Measurements from ENCODE around the gene GFY. TPM values are rescaled to one million over a fixed set of nuclear protein-coding genes. Genes with fewer than 3 reads are reported as not detected.
"Not testable (repeated sequence)": the region's sequence is repeated elsewhere in the genome, so short reads cannot be mapped to it uniquely, and the experiment has no call there.

Gene GFY
- total RNA-seq, 2 experiments from 2014 or later, result not detected

- Mint-ChIP-seq H3K4me1 (peaks cover 25% of the 10 kb centered on the region), H3K27ac (no peak overlapping the region), H3K9me3 (ENCODE audit: low read depth) (no peaks in the 10 kb centered on the region), H3K4me3 (no peak overlapping the region), H3K27me3 (no peaks in the 10 kb centered on the region), H3K36me3 (peaks cover 14% of the 10 kb centered on the region)
- CTCF ChIA-PET, result no interaction called here
- ATAC-seq, result no peak
- no peak for DNase-seq
These were observed 36.5 kb downstream of the GFY start for GRCh38 chr19:49461656-49462055.

GRCh38 chr19:49462492-49462891 is 37.3 kb downstream of the GFY start:
- CTCF ChIA-PET, result no interaction called here
- ATAC-seq, result no peak
- no peaks in the 10 kb centered on the region for H3K9me3 Mint-ChIP-seq (ENCODE audit: low read depth)
- peaks cover 14% of the 10 kb centered on the region for H3K36me3 Mint-ChIP-seq
- H3K27me3 Mint-ChIP-seq, result no peaks in the 10 kb centered on the region
- H3K4me1 Mint-ChIP-seq, result peaks cover 18% of the 10 kb centered on the region
- no peak overlapping the region for H3K4me3 Mint-ChIP-seq
- no peak for DNase-seq
- H3K27ac Mint-ChIP-seq, result no peak overlapping the region

- peak overlapping the region; percentile 29 for H3K27ac Mint-ChIP-seq
These were observed 39.0 kb downstream of the GFY start for GRCh38 chr19:49463960-49464740.

GRCh38 chr19:49465371-49465770 is 40.2 kb downstream of the GFY start:
- Mint-ChIP-seq H3K9me3 (ENCODE audit: low read depth) (no peaks in the 10 kb centered on the region), H3K36me3 (peaks cover 11% of the 10 kb centered on the region), H3K4me1 (peaks cover 23% of the 10 kb centered on the region), H3K27ac (peak overlapping the region; percentile 19), H3K4me3 (no peak overlapping the region), H3K27me3 (no peaks in the 10 kb centered on the region)
- CTCF ChIA-PET, result interaction anchor here (1.4 kb wide), 1 partner anchor 11 kb away, joined by 3 read pairs; no protein-coding TSS in a partner anchor
- ATAC-seq (no peak), DNase-seq (no peak)

More at GRCh38 chr19:49463960-49464740, 39.0 kb downstream of the GFY start:
- ATAC-seq, result no peak
- CTCF ChIA-PET, result no interaction called here
- Mint-ChIP-seq H3K4me1 (peaks cover 14% of the 10 kb centered on the region), H3K27me3 (no peaks in the 10 kb centered on the region), H3K9me3 (ENCODE audit: low read depth) (no peaks in the 10 kb centered on the region), H3K36me3 (peaks cover 15% of the 10 kb centered on the region), H3K4me3 (no peak overlapping the region)
- DNase-seq, result no peak

GRCh38 chr19:49468199-49468598 is 43.0 kb downstream of the GFY start:
- no peaks in the 10 kb centered on the region for H3K9me3 Mint-ChIP-seq (ENCODE audit: low read depth)
- ATAC-seq, result no peak
- H3K27ac Mint-ChIP-seq, result peak overlapping the region; percentile 99
- peak overlapping the region; percentile 69 for H3K4me3 Mint-ChIP-seq
- H3K4me1 Mint-ChIP-seq, result peaks cover 46% of the 10 kb centered on the region
- CTCF ChIA-PET, result interaction anchor here (7.4 kb wide), 1 partner anchor 14 kb away, joined by 185 read pairs; the partner anchor contains the start of genes ALDH16A1 and PIH1D1
- H3K27me3 Mint-ChIP-seq, result no peaks in the 10 kb centered on the region
- peaks cover 9% of the 10 kb centered on the region for H3K36me3 Mint-ChIP-seq
- DNase-seq, result no peak

GRCh38 chr19:49468746-49469447 is 43.7 kb downstream of the GFY start:
- Mint-ChIP-seq H3K4me3 (peak overlapping the region; percentile 69), H3K4me1 (peaks cover 52% of the 10 kb centered on the region), H3K9me3 (ENCODE audit: low read depth) (no peaks in the 10 kb centered on the region), H3K27ac (peak overlapping the region; percentile 99), H3K36me3 (peaks cover 9% of the 10 kb centered on the region), H3K27me3 (no peaks in the 10 kb centered on the region)
- CTCF ChIA-PET, result interaction anchor here (0.7 to 7.4 kb wide), 17 partner anchors 15 to 203 kb away, joined by 3 to 185 read pairs (median 5); partner anchors contain the start of genes ALDH16A1, CD37, KASH5 and PIH1D1
- peak; percentile 98 for DNase-seq
- peak; percentile 78 for ATAC-seq

- peaks cover 51% of the 10 kb centered on the region for H3K4me1 Mint-ChIP-seq
- H3K9me3 Mint-ChIP-seq (ENCODE audit: low read depth), result no peaks in the 10 kb centered on the region
- H3K36me3 Mint-ChIP-seq, result peaks cover 4% of the 10 kb centered on the region
- DNase-seq (peak; percentile 97), ATAC-seq (peak; percentile 65)
- peak overlapping the region; percentile 99 for H3K27ac Mint-ChIP-seq
- peak overlapping the region; percentile 55 for H3K4me3 Mint-ChIP-seq
- CTCF ChIA-PET, result interaction anchor here (0.6 to 7.4 kb wide), 37 partner anchors 16 to 245 kb away, joined by 3 to 185 read pairs (median 5); partner anchors contain the start of genes ALDH16A1, CD37, GFY and KASH5
- no peaks in the 10 kb centered on the region for H3K27me3 Mint-ChIP-seq
These were observed 44.8 kb downstream of the GFY start for GRCh38 chr19:49469828-49470614.

- Mint-ChIP-seq H3K9me3 (ENCODE audit: low read depth) (no peaks in the 10 kb centered on the region), H3K4me3 (no peak overlapping the region), H3K27ac (peak overlapping the region; percentile 99), H3K4me1 (peaks cover 53% of the 10 kb centered on the region), H3K27me3 (no peaks in the 10 kb centered on the region), H3K36me3 (peaks cover 7% of the 10 kb centered on the region)
- CTCF ChIA-PET, result interaction anchor here (0.7 to 7.4 kb wide), 30 partner anchors 17 to 245 kb away, joined by 3 to 185 read pairs (median 5); partner anchors contain the start of genes ALDH16A1, CD37, GFY and KASH5
- DNase-seq (peak; percentile 63), ATAC-seq (no peak)
These were observed 45.4 kb downstream of the GFY start for GRCh38 chr19:49470615-49470978.

GRCh38 chr19:49472936-49473335 is 47.7 kb downstream of the GFY start:
- Mint-ChIP-seq H3K9me3 (ENCODE audit: low read depth) (no peaks in the 10 kb centered on the region), H3K27ac (peak overlapping the region; percentile 85), H3K4me1 (peaks cover 63% of the 10 kb centered on the region), H3K36me3 (peaks cover 13% of the 10 kb centered on the region), H3K4me3 (peak overlapping the region; percentile 87), H3K27me3 (no peaks in the 10 kb centered on the region)
- DNase-seq (no peak), ATAC-seq (no peak)
- CTCF ChIA-PET, result interaction anchor here (0.6 to 7.4 kb wide), 27 partner anchors 13 to 247 kb away, joined by 3 to 185 read pairs (median 5); partner anchors contain the start of genes ALDH16A1, PIH1D1, PRMT1 and RPL13A

GRCh38 chr19:49473501-49473867 is 48.3 kb downstream of the GFY start:
- not testable (repeated sequence) for DNase-seq; ATAC-seq; H3K27me3 Mint-ChIP-seq; H3K9me3 Mint-ChIP-seq (ENCODE audit: low read depth)
- Mint-ChIP-seq H3K4me3 (peak overlapping the region; percentile 87), H3K36me3 (peaks cover 13% of the 10 kb centered on the region), H3K27ac (peak overlapping the region; percentile 85), H3K4me1 (peaks cover 58% of the 10 kb centered on the region)
- CTCF ChIA-PET, result interaction anchor here (0.6 to 7.4 kb wide), 36 partner anchors 10 to 246 kb away, joined by 3 to 185 read pairs (median 5); partner anchors contain the start of genes ALDH16A1, KASH5, PIH1D1 and PRMT1

- CTCF ChIA-PET, result interaction anchor here (0.6 to 7.4 kb wide), 35 partner anchors 10 to 246 kb away, joined by 3 to 185 read pairs (median 5); partner anchors contain the start of genes ALDH16A1, KASH5, PIH1D1 and PRMT1
- Mint-ChIP-seq H3K36me3 (peaks cover 16% of the 10 kb centered on the region), H3K27me3 (no peaks in the 10 kb centered on the region), H3K9me3 (ENCODE audit: low read depth) (no peaks in the 10 kb centered on the region), H3K4me1 (peaks cover 54% of the 10 kb centered on the region), H3K27ac (peak within 1 kb of the TSS; percentile 85), H3K4me3 (peak within 1 kb of the TSS; percentile 87)
- peak; percentile 96 for DNase-seq
- peak; percentile 73 for ATAC-seq
These were observed 48.8 kb downstream of the GFY start, which contains the start of gene FLT3LG for GRCh38 chr19:49473868-49474541. Gene FLT3LG, plus strand, starts transcription at chr19:49474215. Its CDS starts 425 bp downstream, at chr19:49474640.

- Mint-ChIP-seq H3K4me3 (peak overlapping the region; percentile 87), H3K36me3 (peaks cover 14% of the 10 kb centered on the region), H3K27me3 (no peaks in the 10 kb centered on the region), H3K27ac (peak overlapping the region; percentile 85), H3K9me3 (ENCODE audit: low read depth) (no peaks in the 10 kb centered on the region), H3K4me1 (peaks cover 51% of the 10 kb centered on the region)
- DNase-seq (no peak), ATAC-seq (no peak)
- CTCF ChIA-PET, result interaction anchor here (0.6 to 5.9 kb wide), 10 partner anchors 14 to 229 kb away, joined by 3 to 87 read pairs (median 9); partner anchors contain the start of genes PIH1D1, PRMT1 and RPL13A
These were observed 49.3 kb downstream of the GFY start for GRCh38 chr19:49474542-49474924.
